Natural killer cell (primary cell): ENCODE measurements around the gene NUCB1. TPM values are rescaled to one million over a fixed set of nuclear protein-coding genes. Genes with fewer than 3 reads are reported as not detected.
A peak's percentile ranks its signal among the peaks of the same experiment; 100 is the strongest.

Experiments
- ATAC-seq, 3 donors: fragments of 150-1000 bp in 2 of 3; fragments of 200-7000 bp in 1 of 3; cut with Tn5 transposase; 1 replicate in 1 of 3; 2 replicates in 2 of 3; pipeline ENCODE4 v1.10.0; 2021; ENCODE audit warnings: mild to moderate bottlenecking in 2 of 3, moderate library complexity in 2 of 3
- DNase-seq, 2 donors: peaks; one replicate each; pipeline versions ENCODE4 v3.0.0 to v3.0.0-alpha.2; 2013 to 2021; ENCODE audit warnings: mixed read lengths in 1 of 2
- H3K27ac ChIP-seq: one replicate; pipeline ENCODE4 v1.5.1; 2013; ENCODE audit warnings: mild to moderate bottlenecking, low read length
- H3K27me3 ChIP-seq: one replicate; pipeline ENCODE4 v1.6.1; 2013; ENCODE audit warnings: low read length; ENCODE audit not compliant: control insufficient read depth, insufficient read depth
- H3K36me3 ChIP-seq: one replicate; pipeline ENCODE4 v1.6.1; 2013; ENCODE audit warnings: low read length; ENCODE audit not compliant: control insufficient read depth, insufficient read depth
- H3K4me1 ChIP-seq: one replicate; pipeline ENCODE4 v1.6.1; 2013; ENCODE audit warnings: low read length; ENCODE audit not compliant: control insufficient read depth, insufficient read depth
- H3K4me3 ChIP-seq: one replicate; pipeline ENCODE4 v1.5.1; 2013; ENCODE audit warnings: low read length
- H3K9me3 ChIP-seq: one replicate; pipeline ENCODE4 v1.6.1; 2013; ENCODE audit warnings: low read length; ENCODE audit not compliant: control insufficient read depth, insufficient read depth
- H3K27ac Mint-ChIP-seq, 2 donors: one replicate each; pipeline ENCODE4 v1.8.0; 2022; ENCODE audit warnings: mild to moderate bottlenecking in 2 of 2, mixed read lengths in 2 of 2, moderate library complexity in 1 of 2
- H3K27me3 Mint-ChIP-seq, 2 donors: one replicate each; pipeline ENCODE4 v1.8.0; 2022; ENCODE audit warnings: low read depth in 2 of 2, mixed read lengths in 2 of 2
- H3K36me3 Mint-ChIP-seq: one replicate; pipeline ENCODE4 v1.8.0; 2022; ENCODE audit warnings: mixed read lengths
- H3K4me1 Mint-ChIP-seq, 2 donors: one replicate each; pipeline ENCODE4 v1.8.0; 2022; ENCODE audit warnings: mixed read lengths in 2 of 2
- H3K4me3 Mint-ChIP-seq: one replicate; pipeline ENCODE4 v1.8.0; 2022; ENCODE audit warnings: mild to moderate bottlenecking, moderate library complexity, mixed read lengths
- H3K9me3 Mint-ChIP-seq, 2 donors: one replicate each; pipeline ENCODE4 v1.8.0; 2022; ENCODE audit warnings: mixed read lengths in 2 of 2
- CTCF ChIP-seq: fragments of 200-600 bp; IDR thresholded peaks from one replicate; pipeline ENCODE4 v1.8.0; 2022; ENCODE audit warnings: antibody characterized with exemption
- WGBS: methylation state at CpG from one replicate; pipeline ENCODE4 v1.1.7; 2013; ENCODE audit warnings: missing lambda C conversion rate; ENCODE audit not compliant: insufficient coverage; 5-methylcytosine and 5-hydroxymethylcytosine counted together
- intact Hi-C: fragments of 100-400 bp; cut with micrococcal nuclease; formaldehyde crosslinking; loops from one replicate; pipeline ENCODE4 v1.14.2; 2022
- total RNA-seq, 4 donors: library from RNA; stranded (reverse); fragments of 120-200 nt in 1 of 4; gene quantifications; one replicate each; pipeline versions ENCODE4 v1.2.3 to v1.2.4, GENCODE V29; 2013 to 2022

NUCB1 gene
- total RNA-seq, 3 donors from 2014 or later (not counting 1 experiment from before 2014, with no cell fraction given) = 163 to 192 (median 171) TPM

DNA sequence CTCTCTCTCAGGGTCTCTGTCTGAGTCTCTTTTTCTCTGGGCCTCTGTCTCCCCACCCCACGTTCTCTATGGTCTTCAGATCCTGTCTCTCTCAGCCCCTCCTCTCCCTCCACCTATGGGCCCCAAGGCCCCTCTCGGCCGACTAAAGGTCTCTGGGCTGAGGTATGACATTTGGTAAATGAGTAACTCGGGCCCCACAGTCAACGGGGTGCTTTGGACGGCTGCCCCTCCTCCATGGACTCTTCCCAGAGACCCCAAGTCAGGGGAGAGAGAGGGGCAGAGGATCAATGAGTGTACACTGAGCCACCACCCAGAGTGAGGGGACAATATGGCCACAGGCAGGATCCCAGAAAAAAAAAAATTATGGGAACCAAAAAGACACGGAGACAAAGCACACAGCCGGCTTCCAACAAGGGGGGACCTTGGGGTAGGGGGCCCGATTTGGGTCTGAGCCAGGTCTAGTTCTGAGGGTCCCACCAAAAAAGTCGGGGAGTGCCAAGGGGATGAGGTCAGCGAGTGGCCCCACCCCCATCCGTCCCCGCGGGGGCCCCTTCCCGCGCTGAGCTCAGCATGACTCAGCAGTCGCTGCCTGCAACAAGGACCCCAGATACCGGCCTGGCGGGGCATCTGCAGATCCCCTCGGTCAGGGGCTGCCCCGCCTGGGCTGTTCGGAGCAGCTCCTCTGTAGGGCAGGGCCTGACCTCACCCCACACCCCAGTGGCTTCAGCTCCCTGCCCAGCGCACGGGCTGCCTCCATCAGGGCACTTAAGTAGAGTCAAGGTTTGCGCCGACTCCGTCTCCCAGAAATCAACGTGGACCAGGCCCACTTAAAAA is 63.5 kb downstream of the NUCB1 start:
- H3K4me1 Mint-ChIP-seq = peaks cover 51 to 63% of the 10 kb centered on the region in 2 donors
- no peak for TF ChIP-seq CTCF

DNA sequence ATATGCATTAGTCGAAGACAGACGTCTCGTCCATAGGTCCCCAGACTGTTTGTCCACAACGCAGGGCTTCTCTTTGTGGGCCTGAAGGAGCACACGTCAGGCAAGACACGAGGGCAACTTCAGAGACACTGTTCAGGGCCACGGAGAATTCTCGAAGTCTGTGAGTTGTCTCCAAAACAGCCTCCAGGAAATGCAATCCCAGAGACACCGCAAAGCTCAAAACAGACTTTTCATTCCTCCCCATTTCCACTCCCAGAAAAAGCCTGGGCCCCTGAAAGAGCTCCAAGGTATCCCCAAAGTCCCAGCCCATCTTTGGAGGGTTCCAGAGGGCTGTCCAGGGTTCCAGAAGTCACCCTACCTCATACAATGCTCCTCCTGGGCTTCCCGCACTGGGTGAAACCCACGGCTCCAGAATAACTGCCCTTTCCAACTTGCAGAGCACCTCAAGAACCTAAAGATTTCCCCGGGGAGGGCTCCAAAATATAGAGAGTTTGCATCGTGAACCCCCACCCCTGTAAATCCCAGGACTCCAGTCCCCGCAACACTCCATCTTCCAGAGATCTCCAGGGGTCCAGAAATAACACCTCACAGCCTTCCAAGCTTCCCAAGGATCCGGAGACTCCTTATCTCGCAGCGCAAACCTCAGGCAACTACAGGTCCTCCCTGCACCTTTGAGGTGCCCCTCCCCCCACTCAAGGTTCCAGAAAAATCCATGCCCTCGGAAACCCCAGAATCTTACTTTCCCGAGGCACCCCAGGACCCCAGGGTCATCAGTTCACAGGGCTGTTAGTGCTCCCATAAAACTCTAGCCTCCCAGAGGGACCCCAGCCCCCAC is 64.3 kb downstream of the NUCB1 start:
- peak overlapping the region; percentile 98 to 99 for H3K27ac Mint-ChIP-seq
- no peaks in the 10 kb centered on the region for H3K27me3 ChIP-seq
- DNase-seq = peak in 1 of 2 donors; percentile 48
- H3K36me3 ChIP-seq = peaks cover 15% of the 10 kb centered on the region
- ATAC-seq = no peak
- TF ChIP-seq CTCF = no peak
- H3K9me3 ChIP-seq = no peaks in the 10 kb centered on the region
- peak overlapping the region; percentile 34 for H3K4me3 ChIP-seq
- no peaks in the 10 kb centered on the region for H3K36me3 Mint-ChIP-seq
- no peaks in the 10 kb centered on the region for H3K9me3 Mint-ChIP-seq
- WGBS = 24% methylated on average over 19 of the region's 19 CpGs
- peaks cover 51 to 63% of the 10 kb centered on the region in 2 donors for H3K4me1 Mint-ChIP-seq
- peak overlapping the region; percentile 86 for H3K4me3 Mint-ChIP-seq
- no peaks in the 10 kb centered on the region for H3K27me3 Mint-ChIP-seq
- peak overlapping the region; percentile 82 for H3K27ac ChIP-seq
- H3K4me1 ChIP-seq = peaks cover 68% of the 10 kb centered on the region
- intact Hi-C loops = loop anchor here (1.0 to 10.0 kb wide), 4 partner anchors 10 to 320 kb away; partner anchors contain the start of genes BAX, CA11, NUCB1 and PPP1R15A

More for the DNA sequence above, 63.5 kb downstream of the NUCB1 start:
- no peaks in the 10 kb centered on the region for H3K27me3 Mint-ChIP-seq
- peak overlapping the region; percentile 82 for H3K27ac ChIP-seq
- no peaks in the 10 kb centered on the region for H3K36me3 Mint-ChIP-seq
- H3K36me3 ChIP-seq = peaks cover 11% of the 10 kb centered on the region
- intact Hi-C loops = loop anchor here (5.0 to 10.0 kb wide), 2 partner anchors 91 to 319 kb away; partner anchors contain the start of genes CA11 and PPP1R15A
- no peaks in the 10 kb centered on the region for H3K9me3 Mint-ChIP-seq
- H3K27me3 ChIP-seq = no peaks in the 10 kb centered on the region
- H3K27ac Mint-ChIP-seq = peak overlapping the region; percentile 98 to 99
- no peaks in the 10 kb centered on the region for H3K9me3 ChIP-seq
- peaks cover 68% of the 10 kb centered on the region for H3K4me1 ChIP-seq
- 12% methylated on average over 26 of the region's 28 CpGs for WGBS
- DNase-seq (peak; percentile 66 to 68), ATAC-seq (peak in 1 of 3 donors; percentile 33)
- H3K4me3 ChIP-seq = no peak overlapping the region
- peak overlapping the region; percentile 86 for H3K4me3 Mint-ChIP-seq

DNA sequence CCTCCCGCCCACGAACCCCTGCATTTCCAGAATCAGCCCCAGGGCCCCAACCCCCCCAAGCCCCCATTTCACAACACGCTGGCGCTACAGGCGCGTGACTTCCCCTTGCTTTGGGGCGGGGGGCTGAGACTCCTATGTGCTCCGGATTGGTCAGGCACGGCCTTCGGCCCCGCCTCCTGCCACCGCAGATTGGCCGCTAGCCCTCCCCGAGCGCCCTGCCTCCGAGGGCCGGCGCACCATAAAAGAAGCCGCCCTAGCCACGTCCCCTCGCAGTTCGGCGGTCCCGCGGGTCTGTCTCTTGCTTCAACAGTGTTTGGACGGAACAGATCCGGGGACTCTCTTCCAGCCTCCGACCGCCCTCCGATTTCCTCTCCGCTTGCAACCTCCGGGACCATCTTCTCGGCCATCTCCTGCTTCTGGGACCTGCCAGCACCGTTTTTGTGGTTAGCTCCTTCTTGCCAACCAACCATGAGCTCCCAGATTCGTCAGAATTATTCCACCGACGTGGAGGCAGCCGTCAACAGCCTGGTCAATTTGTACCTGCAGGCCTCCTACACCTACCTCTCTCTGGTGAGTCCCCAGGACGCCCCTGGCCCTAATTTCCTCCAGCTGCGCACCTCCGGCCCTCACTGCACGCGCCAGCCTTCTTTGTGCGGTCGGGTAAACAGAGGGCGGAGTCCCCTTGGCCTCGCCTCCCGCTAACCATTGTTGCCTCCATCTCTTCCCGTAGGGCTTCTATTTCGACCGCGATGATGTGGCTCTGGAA is 65.1 kb downstream of the NUCB1 start, which contains the start of gene FTL:
TSS of gene FTL (plus strand) at position 270 of the 766 bp plus-strand sequence. CDS start at position 469, 199 bp downstream.
- Mint-ChIP-seq H3K36me3 (no peaks in the 10 kb centered on the region), H3K27me3 (no peaks in the 10 kb centered on the region), H3K4me1 (peaks cover 51 to 63% of the 10 kb centered on the region in 2 donors), H3K4me3 (peak within 1 kb of the TSS; percentile 100), H3K27ac (peak within 1 kb of the TSS; percentile 98 to 99), H3K9me3 (no peaks in the 10 kb centered on the region)
- intact Hi-C loops = loop anchor here (1.0 to 10.0 kb wide), 3 partner anchors 11 to 320 kb away; partner anchors contain the start of genes BAX, CA11 and NUCB1
- Histone ChIP-seq H3K36me3 (peaks cover 22% of the 10 kb centered on the region), H3K27me3 (no peaks in the 10 kb centered on the region), H3K4me1 (peaks cover 63% of the 10 kb centered on the region), H3K4me3 (peak within 1 kb of the TSS; percentile 87), H3K27ac (peak within 1 kb of the TSS; percentile 82), H3K9me3 (no peaks in the 10 kb centered on the region)
- no peak for TF ChIP-seq CTCF
- WGBS = under 1% methylated on average over 50 of the region's 52 CpGs
- ATAC-seq (peak; percentile 66 to 91 (median 81)), DNase-seq (peak; percentile 83 to 92)
